ENCODE results near the gene TEX14.

TEX14 gene

GRCh38 chr17:58626905-58627304 lies 64.9 kb downstream of the TEX14 start:
- H3K18ac ChIP-seq (ENCODE audit: low read depth in 1 of 2, low read length in 2 of 2): no peak overlapping the region
- no peaks in the 10 kb centered on the region for H3K79me1 ChIP-seq (replicated peaks; ENCODE audit: low read length, poor library complexity, severe bottlenecking)
- H3K4me2 ChIP-seq (ENCODE audit: low read length, poor library complexity, severe bottlenecking): no peak overlapping the region
- no peak overlapping the region for H3K4ac ChIP-seq (ENCODE audit: low read depth in 1 of 2, low read length in 2 of 2)
- H3K4me1 ChIP-seq (ENCODE audit: control insufficient read depth, insufficient read depth, low read depth, low read length): peaks cover 2% of the 10 kb centered on the region
- no peak for DNase-seq
- peaks cover 4 to 16% of the 10 kb centered on the region in 2 experiments for H3K27me3 ChIP-seq (ENCODE audit: control insufficient read depth in 1 of 2, insufficient read depth in 1 of 2, low read length in 2 of 2)
- no peak overlapping the region for H3K4me3 ChIP-seq (ENCODE audit: insufficient read depth in 1 of 2, low read depth in 1 of 2, low read length in 2 of 2)
- H3K36me3 ChIP-seq (ENCODE audit: control insufficient read depth in 1 of 2, insufficient read depth in 2 of 2, low read depth in 1 of 2, low read length in 2 of 2): no peaks in the 10 kb centered on the region
- no peak overlapping the region for H3K14ac ChIP-seq (ENCODE audit: low read length in 2 of 2)
- no peak overlapping the region for H2AFZ ChIP-seq (ENCODE audit: low read depth, low read length)
- no peak overlapping the region for H3K9ac ChIP-seq (ENCODE audit: low read length)
- no peak overlapping the region for H2BK15ac ChIP-seq (ENCODE audit: low read depth, poor library complexity, severe bottlenecking)
- H3K9me3 ChIP-seq (ENCODE audit: control insufficient read depth, low read length): no peaks in the 10 kb centered on the region
- no peak overlapping the region for H4K91ac ChIP-seq (ENCODE audit: low read length)
- no peak overlapping the region for H3K27ac ChIP-seq (ENCODE audit: low read length, poor library complexity, severe bottlenecking)
- WGBS: 95% methylated on average over 1 of the region's 1 CpG
- H4K8ac ChIP-seq (ENCODE audit: low read length): no peak overlapping the region
- no peak overlapping the region for H2BK12ac ChIP-seq (ENCODE audit: low read length in 2 of 2)
- H3K23ac ChIP-seq (ENCODE audit: low read length in 2 of 2): no peak overlapping the region
- H2AK5ac ChIP-seq (ENCODE audit: low read length, severe bottlenecking): no peak overlapping the region
- no peak overlapping the region for H2BK5ac ChIP-seq (ENCODE audit: low read depth, low read length, poor library complexity, severe bottlenecking)
- no peak overlapping the region for H2BK120ac ChIP-seq (ENCODE audit: low read depth, low read length)

GRCh38 chr17:58624751-58625150 lies 67.1 kb downstream of the TEX14 start:
- Histone ChIP-seq H3K4me3 (ENCODE audit: insufficient read depth in 1 of 2, low read depth in 1 of 2, low read length in 2 of 2) (no peak overlapping the region), H2AFZ (ENCODE audit: low read depth, low read length) (no peak overlapping the region), H4K91ac (ENCODE audit: low read length) (no peak overlapping the region), H3K4me2 (ENCODE audit: low read length, poor library complexity, severe bottlenecking) (no peak overlapping the region), H3K23ac (ENCODE audit: low read length in 2 of 2) (no peak overlapping the region), H3K79me1 (replicated peaks; ENCODE audit: low read length, poor library complexity, severe bottlenecking) (no peaks in the 10 kb centered on the region), H3K9me3 (ENCODE audit: control insufficient read depth, low read length) (no peaks in the 10 kb centered on the region), H2AK5ac (ENCODE audit: low read length, severe bottlenecking) (no peak overlapping the region), H3K4ac (ENCODE audit: low read depth in 1 of 2, low read length in 2 of 2) (no peak overlapping the region), H3K4me1 (ENCODE audit: control insufficient read depth, insufficient read depth, low read depth, low read length) (no peaks in the 10 kb centered on the region), H3K27me3 (ENCODE audit: control insufficient read depth in 1 of 2, insufficient read depth in 1 of 2, low read length in 2 of 2) (peaks cover 15 to 29% of the 10 kb centered on the region in 2 experiments), H3K36me3 (ENCODE audit: control insufficient read depth in 1 of 2, insufficient read depth in 2 of 2, low read depth in 1 of 2, low read length in 2 of 2) (no peaks in the 10 kb centered on the region), H2BK5ac (ENCODE audit: low read depth, low read length, poor library complexity, severe bottlenecking) (no peak overlapping the region), H2BK15ac (ENCODE audit: low read depth, poor library complexity, severe bottlenecking) (no peak overlapping the region), H3K9ac (ENCODE audit: low read length) (no peak overlapping the region), H2BK12ac (ENCODE audit: low read length in 2 of 2) (no peak overlapping the region), H3K18ac (ENCODE audit: low read depth in 1 of 2, low read length in 2 of 2) (no peak overlapping the region), H2BK120ac (ENCODE audit: low read depth, low read length) (no peak overlapping the region), H4K8ac (ENCODE audit: low read length) (no peak overlapping the region), H3K27ac (ENCODE audit: low read length, poor library complexity, severe bottlenecking) (no peak overlapping the region), H3K14ac (ENCODE audit: low read length in 2 of 2) (no peak overlapping the region)
- WGBS: no CpG with 5 or more reads among the region's 1 CpG
- DNase-seq: no peak

DNA sequence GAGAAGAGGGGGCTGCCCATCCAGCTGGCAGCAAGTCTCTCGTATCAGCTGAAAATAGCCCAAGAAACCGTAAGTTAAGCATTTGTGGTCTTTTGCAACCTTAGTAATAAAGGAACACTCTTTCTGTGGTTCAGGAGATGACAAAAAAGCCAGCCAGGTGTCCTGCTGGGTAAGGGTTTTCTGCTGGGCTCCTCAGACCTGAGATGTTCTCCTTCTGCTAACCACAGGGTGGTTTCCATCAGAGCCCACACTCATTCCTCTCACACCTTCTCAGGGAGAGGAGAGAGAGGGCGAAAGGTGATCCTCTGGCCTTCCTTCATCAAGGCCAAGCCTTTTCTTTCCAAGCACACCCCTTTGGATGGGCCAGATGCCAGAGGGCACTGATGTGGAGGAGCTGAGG lies 70.7 kb downstream of the TEX14 start:
- no peak overlapping the region for H3K4ac ChIP-seq (ENCODE audit: low read depth in 1 of 2, low read length in 2 of 2)
- no peaks in the 10 kb centered on the region for H3K79me1 ChIP-seq (replicated peaks; ENCODE audit: low read length, poor library complexity, severe bottlenecking)
- H3K18ac ChIP-seq (ENCODE audit: low read depth in 1 of 2, low read length in 2 of 2): no peak overlapping the region
- H2AFZ ChIP-seq (ENCODE audit: low read depth, low read length): no peak overlapping the region
- H3K4me3 ChIP-seq (ENCODE audit: insufficient read depth in 1 of 2, low read depth in 1 of 2, low read length in 2 of 2): no peak overlapping the region
- H3K36me3 ChIP-seq (ENCODE audit: control insufficient read depth in 1 of 2, insufficient read depth in 2 of 2, low read depth in 1 of 2, low read length in 2 of 2): no peaks in the 10 kb centered on the region
- no peaks in the 10 kb centered on the region for H3K4me1 ChIP-seq (ENCODE audit: control insufficient read depth, insufficient read depth, low read depth, low read length)
- no peak overlapping the region for H4K91ac ChIP-seq (ENCODE audit: low read length)
- H3K27ac ChIP-seq (ENCODE audit: low read length, poor library complexity, severe bottlenecking): no peak overlapping the region
- no peak overlapping the region for H4K8ac ChIP-seq (ENCODE audit: low read length)
- no peak overlapping the region for H2BK5ac ChIP-seq (ENCODE audit: low read depth, low read length, poor library complexity, severe bottlenecking)
- H2BK15ac ChIP-seq (ENCODE audit: low read depth, poor library complexity, severe bottlenecking): no peak overlapping the region
- peaks cover 15 to 29% of the 10 kb centered on the region in 2 experiments for H3K27me3 ChIP-seq (ENCODE audit: control insufficient read depth in 1 of 2, insufficient read depth in 1 of 2, low read length in 2 of 2)
- no peak overlapping the region for H3K14ac ChIP-seq (ENCODE audit: low read length in 2 of 2)
- H3K23ac ChIP-seq (ENCODE audit: low read length in 2 of 2): no peak overlapping the region
- WGBS: 88% methylated on average over 2 of the region's 3 CpGs
- no peak overlapping the region for H2BK12ac ChIP-seq (ENCODE audit: low read length in 2 of 2)
- no peak overlapping the region for H3K4me2 ChIP-seq (ENCODE audit: low read length, poor library complexity, severe bottlenecking)
- no peak overlapping the region for H2BK120ac ChIP-seq (ENCODE audit: low read depth, low read length)
- no peak for DNase-seq
- H3K9ac ChIP-seq (ENCODE audit: low read length): no peak overlapping the region
- H3K9me3 ChIP-seq (ENCODE audit: control insufficient read depth, low read length): no peaks in the 10 kb centered on the region
- no peak overlapping the region for H2AK5ac ChIP-seq (ENCODE audit: low read length, severe bottlenecking)

- no peak overlapping the region for H2BK5ac ChIP-seq (ENCODE audit: low read depth, low read length, poor library complexity, severe bottlenecking)
- H2BK15ac ChIP-seq (ENCODE audit: low read depth, poor library complexity, severe bottlenecking): no peak overlapping the region
- WGBS: 60% methylated on average over 2 of the region's 2 CpGs
- no peak overlapping the region for H2AFZ ChIP-seq (ENCODE audit: low read depth, low read length)
- peak overlapping the region in 1 of 2 experiments; percentile 31 for H3K4ac ChIP-seq (ENCODE audit: low read depth in 1 of 2, low read length in 2 of 2)
- no peak overlapping the region for H3K4me2 ChIP-seq (ENCODE audit: low read length, poor library complexity, severe bottlenecking)
- H3K9me3 ChIP-seq (ENCODE audit: control insufficient read depth, low read length): no peaks in the 10 kb centered on the region
- H3K9ac ChIP-seq (ENCODE audit: low read length): no peak overlapping the region
- no peak overlapping the region for H2BK12ac ChIP-seq (ENCODE audit: low read length in 2 of 2)
- no peak overlapping the region for H2BK120ac ChIP-seq (ENCODE audit: low read depth, low read length)
- no peak for DNase-seq
- no peak overlapping the region for H3K27ac ChIP-seq (ENCODE audit: low read length, poor library complexity, severe bottlenecking)
- H4K8ac ChIP-seq (ENCODE audit: low read length): no peak overlapping the region
- no peak overlapping the region for H3K18ac ChIP-seq (ENCODE audit: low read depth in 1 of 2, low read length in 2 of 2)
- H3K36me3 ChIP-seq (ENCODE audit: control insufficient read depth in 1 of 2, insufficient read depth in 2 of 2, low read depth in 1 of 2, low read length in 2 of 2): no peaks in the 10 kb centered on the region
- H3K79me1 ChIP-seq (replicated peaks; ENCODE audit: low read length, poor library complexity, severe bottlenecking): no peaks in the 10 kb centered on the region
- H3K14ac ChIP-seq (ENCODE audit: low read length in 2 of 2): no peak overlapping the region
- H4K91ac ChIP-seq (ENCODE audit: low read length): no peak overlapping the region
- H3K27me3 ChIP-seq (ENCODE audit: control insufficient read depth in 1 of 2, insufficient read depth in 1 of 2, low read length in 2 of 2): peaks cover 22 to 28% of the 10 kb centered on the region in 2 experiments
- no peak overlapping the region for H3K23ac ChIP-seq (ENCODE audit: low read length in 2 of 2)
- H3K4me3 ChIP-seq (ENCODE audit: insufficient read depth in 1 of 2, low read depth in 1 of 2, low read length in 2 of 2): no peak overlapping the region
- no peak overlapping the region for H2AK5ac ChIP-seq (ENCODE audit: low read length, severe bottlenecking)
- no peaks in the 10 kb centered on the region for H3K4me1 ChIP-seq (ENCODE audit: control insufficient read depth, insufficient read depth, low read depth, low read length)
Measured at GRCh38 chr17:58618336-58618735, 73.5 kb downstream of the TEX14 start.
